Measurements from ENCODE around the gene MAPKAPK3.

The MAPKAPK3 gene

DNA sequence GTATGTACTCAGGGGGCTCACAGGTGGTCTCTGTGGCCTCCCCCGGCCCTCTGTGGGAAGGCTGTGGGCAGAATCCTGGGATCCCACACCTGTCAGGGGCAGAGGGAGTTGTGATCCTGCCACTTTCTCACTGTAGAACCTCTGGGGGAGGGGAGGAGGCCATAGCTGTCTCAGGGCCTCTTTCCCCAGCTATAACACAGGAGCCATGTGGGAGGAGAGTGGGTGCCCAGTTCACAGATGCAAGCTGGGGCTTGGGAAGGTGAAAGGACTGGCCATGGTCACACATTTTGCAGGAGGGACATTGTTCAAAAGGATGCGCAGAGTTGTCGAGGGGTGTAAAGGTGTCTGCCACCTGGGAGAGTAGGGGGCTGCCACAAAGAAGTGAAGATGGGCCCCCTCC lies 11.7 kb downstream of the MAPKAPK3 start:
- no peak for DNase-seq

DNA sequence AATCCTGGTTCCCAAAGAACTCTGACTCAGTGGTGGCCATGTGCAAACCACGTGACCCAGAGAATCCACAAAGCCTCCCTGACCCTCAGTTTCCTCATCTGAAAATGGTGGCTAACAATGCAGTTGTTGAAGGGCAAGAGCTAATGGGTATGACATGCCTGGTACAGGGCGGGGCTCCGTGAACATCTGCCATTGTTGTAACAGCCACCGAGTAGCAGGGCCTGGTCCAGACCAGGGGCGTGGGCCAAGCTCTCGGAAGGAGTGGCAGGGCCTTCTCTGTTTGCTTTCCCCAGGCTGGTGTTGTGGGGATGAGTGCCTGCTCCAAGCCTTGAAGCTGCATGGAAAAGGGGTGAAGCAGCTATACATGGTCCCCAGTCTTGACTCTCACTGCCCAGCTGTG lies 13.4 kb downstream of the MAPKAPK3 start:
- DNase-seq = no peak

DNA sequence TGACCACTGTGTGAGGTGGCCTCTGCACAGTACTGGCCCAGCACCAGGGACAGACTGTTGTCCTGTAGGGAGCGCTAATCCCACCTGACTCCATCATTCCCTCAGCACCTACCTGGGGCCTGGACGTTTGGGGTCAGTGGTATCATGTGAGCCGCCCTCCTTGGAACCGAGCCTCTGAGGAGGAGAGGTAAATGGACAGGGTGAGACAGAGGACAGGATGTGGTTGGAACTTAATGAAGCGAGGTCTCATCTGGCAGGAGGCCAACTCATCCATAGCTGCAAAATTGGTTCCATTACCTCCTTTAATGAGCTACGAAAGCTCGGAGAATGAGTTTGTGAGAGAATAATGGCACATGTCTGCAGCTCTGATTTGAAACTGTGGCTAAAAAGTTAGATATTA lies 13.9 kb downstream of the MAPKAPK3 start:
- DNase-seq = no peak

DNA sequence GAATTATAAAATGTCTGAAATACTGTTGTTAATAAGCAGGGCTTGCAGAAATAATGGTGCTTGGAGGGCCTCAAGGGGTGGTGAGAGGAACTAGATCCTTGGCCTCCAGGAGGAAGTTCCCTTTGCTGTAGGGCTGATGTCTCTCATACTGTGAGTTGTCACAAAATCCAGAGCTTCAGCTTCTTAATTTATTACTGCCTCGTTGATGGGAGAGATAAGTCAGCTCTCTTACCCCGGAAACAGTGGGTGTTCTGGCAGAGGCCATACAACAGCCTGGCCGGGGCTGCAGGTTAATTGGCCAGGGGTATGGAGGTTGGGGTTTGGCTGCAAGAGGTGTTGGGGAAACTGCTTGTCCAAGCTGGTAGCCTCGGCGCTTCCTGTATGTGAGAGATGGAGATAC lies 15.5 kb downstream of the MAPKAPK3 start:
- DNase-seq = no peak

DNA sequence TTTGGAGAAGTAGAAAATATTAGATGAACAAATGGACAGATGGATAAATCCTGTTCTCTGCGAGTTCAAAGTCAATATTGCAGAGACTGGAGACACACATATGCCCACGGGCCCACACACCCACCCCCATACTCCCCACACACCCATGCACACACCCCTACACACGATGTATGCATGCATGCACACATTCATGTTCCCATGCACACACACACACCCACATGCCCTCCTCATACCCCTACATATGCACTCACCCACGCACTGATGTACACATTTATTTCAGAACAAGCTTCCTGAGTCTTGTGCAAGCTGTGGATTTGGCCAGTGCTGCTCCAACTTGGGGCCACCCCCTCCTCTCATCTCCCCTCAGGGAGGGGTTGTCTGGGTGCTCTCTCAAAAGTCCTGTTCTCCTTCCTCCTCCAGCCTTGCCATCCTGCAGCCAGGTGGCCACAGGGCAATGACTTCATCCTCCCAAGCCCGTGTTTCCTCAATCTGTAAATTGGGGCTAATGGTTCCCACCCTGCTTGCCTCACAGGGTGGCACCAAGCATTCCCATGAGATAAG lies 16.4 kb downstream of the MAPKAPK3 start:
- no peak for DNase-seq

DNA sequence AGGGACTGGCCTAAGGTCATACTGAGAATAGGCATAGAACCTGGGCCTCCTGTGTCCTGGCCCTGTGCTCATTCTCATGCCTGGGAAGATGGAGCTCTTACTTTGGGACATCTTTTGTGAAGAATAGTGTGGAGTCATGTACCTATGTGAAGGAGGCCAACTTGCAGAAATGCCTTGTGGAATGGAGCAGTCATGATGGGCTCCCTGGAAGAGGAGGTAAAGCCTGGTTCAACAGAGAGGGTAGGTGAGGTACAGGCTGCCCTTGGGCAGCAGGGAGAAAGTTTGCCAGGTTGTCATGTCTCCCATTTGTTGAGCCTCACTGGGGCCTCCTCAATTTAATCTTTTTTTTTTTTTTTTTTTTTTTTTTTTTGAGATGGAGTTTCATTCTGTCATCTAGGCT lies 18.1 kb downstream of the MAPKAPK3 start:
- DNase-seq = no peak

DNA sequence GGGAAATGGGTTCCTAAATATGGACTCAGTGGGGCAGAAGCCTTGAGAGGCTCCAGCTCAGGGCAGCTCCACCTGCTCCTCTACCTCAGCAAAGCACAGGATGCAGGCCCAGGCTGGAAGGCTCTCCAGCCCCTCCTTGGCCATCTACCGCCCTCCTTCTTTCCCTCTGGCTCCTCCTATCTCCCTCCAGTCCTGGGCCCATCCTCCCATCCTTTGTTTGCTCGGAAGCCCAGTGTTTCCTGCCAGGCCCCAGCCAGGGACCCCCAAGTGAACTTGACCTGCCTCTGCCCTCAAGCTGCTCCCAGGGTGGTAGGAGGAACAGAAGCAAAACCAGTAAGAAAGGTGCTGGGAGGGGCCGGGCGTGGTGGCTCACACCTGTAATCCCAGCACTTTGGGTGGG lies 20.1 kb downstream of the MAPKAPK3 start:
- no peak for DNase-seq

DNA sequence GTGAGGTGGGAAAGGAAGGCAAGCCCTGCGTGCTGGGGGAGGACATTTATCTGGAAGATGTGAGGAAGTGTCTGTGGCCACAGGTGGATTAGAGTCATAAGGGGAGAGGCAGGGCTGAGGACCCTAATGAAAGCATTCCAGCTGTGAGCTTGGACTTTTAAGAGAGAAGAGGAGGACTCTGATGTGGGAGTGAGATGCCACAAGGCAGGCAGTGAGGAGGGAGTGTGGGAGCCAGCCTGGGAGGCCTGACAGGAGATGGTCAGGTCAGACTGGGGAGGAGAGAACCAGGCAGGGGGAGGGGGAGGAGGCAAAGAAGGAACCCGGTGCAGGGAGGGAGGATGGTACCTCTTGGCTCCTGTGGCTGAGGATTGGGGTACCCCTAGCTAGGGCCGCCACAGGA lies 21.0 kb downstream of the MAPKAPK3 start:
- DNase-seq = no peak

DNA sequence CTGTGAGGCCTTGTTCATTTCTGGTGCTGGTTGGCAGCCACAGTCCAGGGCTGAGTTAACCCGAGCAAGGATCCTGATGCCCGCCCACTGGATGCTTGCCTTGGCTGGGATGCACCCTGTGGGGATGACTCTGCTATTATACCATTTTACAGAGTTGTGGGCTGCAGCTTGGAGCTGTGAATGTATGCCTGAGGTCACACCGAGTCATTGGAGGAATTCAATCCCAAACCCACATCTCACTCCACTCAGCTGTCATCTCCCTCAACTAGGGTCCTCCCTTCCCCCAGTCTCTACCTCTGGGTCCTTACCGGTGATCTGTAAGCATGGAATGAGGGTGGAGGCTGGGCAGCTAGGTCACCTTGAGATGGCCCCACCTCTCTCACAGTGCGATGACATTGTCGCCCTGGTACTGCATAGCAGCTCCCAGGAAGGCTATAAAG lies 22.1 kb downstream of the MAPKAPK3 start:
- DNase-seq = no peak

DNA sequence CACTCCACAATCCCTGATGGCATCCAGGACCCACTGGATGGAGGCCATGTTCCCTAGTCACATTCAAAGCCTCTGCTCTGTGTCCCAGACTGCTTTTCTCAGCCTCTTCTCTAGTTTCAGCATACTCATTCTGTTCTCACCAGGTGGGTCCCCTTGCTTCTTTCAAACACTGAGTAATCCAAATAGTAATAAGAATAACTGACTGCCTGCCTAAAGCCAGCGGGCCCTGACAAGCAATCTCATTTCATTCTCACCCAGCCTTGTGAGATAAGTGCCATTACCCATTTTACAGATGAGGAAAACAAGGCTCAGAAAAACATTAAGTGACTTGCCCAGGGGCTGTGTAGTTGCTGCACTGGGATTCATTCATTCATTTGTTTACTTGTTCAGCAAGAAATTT lies 25.4 kb downstream of the MAPKAPK3 start:
- no peak for DNase-seq

DNA sequence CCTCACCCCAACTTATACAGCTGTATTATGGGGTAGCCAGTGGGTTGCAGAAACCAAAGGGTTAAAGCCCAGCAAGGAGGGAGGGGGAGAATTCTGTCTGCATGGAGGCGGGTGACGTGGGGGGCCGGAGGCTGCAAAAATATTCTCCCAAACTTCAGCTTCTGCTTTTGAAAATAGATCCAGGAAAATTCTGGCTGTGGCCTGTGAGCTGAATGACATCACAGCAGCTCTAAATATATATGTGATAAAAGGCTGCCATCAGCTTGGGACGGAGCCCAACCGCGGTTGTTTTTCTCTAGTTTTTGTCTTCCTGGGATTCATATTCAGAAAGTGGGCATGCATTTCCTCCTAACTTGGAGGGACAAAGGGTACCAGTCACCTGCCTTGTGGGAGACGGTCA lies 27.6 kb downstream of the MAPKAPK3 start:
- DNase-seq = no peak

DNA sequence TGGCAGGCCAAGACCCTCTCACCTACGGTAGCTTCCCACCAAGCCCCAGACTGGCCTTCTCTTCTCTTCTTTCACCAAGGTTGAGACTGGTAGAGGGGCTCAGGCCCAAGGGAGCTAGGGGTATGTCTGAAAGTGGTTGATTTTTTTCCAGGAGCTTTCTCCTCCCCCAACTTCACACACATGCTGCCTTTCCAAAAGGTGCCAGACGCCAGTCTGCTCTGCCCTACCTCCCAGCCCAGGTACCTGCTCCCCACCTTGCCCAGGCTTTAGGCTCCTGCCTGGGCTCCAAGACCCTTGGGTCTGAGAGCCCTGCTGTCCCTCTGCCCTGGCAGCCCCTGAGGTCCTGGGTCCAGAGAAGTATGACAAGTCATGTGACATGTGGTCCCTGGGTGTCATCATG lies 28.4 kb downstream of the MAPKAPK3 start:
- no peak for DNase-seq

DNA sequence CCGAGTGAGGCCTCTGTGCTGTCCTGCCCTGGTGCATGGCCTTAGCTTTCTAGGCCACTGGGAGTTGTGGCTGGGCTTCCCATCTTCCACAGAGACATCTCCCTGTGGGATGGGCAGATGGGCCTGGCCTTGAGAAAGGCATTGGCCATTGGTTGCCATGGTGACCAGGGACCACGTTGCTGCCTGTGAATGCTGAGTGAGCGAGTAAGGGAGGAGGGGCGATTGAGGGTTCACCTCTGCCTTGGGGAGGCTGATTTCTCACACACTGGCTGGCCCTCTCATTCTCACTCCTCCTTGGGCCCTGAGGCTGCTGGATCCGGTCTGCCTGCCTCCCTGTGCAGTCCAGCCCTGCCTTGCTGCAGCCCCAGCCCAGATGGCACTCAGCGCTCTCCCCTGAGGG lies 31.4 kb downstream of the MAPKAPK3 start:
- DNase-seq = no peak

DNA sequence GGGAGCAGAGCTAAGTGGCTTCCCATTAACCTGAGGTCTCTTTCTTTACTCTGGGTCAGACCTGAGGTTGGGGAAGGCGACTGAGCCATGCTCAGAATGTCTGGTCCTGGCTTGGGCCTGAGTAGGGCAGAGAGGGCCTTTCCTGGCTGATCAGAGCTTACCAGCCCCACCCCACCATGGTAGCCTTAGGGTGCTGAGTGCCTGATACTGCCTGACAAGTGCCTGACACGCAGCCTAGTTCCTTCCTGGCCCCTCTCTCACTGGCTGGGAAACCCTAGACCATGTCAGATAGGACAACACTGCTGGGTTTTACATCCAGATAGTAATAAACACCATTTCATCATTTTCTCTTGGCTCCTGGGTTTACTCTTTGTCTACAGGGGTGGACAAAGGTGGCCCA lies 32.0 kb downstream of the MAPKAPK3 start:
- no peak for DNase-seq

DNA sequence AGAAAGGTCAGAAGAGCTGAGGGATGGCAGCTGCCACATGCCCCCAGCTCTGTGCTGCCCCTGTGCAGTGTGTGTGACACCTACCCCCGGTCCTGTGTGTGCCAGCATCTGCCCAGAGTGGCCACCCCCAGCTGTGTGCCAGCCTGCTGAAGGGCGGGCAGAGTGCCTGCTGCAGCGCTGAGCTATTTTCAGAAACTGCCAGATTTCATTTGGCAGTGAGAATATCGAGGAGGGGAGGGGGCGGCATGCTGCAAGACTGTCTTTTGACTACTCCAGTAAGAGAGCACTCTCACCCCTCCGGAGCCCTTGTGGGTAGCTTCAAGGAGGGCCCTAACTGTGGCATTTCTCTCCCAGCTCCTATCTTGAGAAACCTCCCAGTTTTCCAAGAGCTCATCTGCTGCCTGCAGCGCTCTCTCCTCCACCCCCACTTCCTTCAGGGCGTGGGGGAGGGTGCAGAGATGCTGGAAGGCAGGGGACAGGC lies 32.5 kb downstream of the MAPKAPK3 start:
- DNase-seq = no peak

DNA sequence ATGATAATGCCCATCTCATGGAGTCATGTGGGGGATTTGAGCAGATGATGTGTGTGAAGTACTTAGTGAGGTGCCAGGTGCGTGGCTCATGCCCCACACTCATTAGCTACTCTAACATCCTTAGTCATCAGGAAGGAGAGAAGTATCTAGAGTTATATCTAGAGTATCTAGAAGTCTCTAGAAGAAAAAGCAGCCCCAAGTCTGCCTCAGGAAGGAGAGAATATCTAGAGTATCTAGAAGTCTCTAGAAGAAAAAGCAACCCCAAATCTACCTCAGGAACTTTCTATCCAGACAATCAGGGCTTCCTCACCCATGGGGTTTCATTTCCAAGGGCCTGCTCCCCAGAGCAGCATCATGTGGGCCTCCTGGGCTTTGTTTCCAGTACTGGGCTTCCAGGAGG lies 33.1 kb downstream of the MAPKAPK3 start:
- no peak for DNase-seq

DNA sequence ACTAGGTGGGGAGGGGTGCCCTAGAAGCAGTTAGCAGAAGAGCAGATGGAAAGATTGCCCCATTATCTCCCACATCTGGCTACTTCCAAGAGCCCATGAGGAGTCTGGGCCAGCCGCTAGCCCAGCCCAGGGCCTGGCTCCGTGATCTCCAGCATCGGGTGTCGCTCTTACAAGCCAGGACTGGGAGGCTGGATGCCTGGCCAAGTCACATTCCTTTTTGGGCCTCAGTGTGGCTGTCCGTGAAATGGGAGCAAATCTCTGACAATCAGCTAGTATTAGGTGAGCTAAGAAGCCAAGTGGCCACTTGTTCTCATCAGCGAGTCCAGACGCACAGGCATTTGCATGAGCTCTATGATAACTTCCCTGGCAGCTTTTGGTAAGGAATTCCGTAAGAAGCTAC lies 34.5 kb downstream of the MAPKAPK3 start:
- DNase-seq = no peak

DNA sequence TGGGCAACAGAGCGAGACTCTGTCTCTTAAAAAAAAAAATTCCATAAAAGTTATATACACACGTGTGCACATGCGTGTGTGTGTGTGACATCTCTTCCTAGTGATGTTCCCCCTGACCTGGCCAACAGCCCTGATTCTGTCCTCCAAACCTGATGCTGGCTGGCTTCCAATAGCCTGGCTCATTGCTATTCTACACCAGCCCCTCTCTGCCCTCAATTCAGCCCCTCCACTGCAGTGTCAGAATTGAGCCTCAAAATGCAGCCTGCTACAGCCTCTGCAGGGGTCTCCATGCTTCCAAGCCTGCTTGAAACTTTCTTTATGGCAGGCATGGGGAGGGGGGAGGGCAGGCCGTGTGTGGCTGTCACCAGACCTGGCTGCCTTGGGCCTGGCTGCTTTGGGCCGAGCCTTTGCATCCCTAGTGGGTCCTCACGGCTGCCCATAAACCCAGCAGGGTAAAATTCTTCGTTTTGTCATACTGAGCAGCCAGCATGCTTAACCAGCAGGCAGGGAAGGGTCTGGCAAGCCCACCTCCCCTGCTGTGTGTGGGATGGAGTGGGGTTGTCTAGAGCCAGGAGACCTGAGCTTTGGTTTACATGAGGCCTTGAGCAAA lies 35.1 kb downstream of the MAPKAPK3 start:
- DNase-seq = no peak

DNA sequence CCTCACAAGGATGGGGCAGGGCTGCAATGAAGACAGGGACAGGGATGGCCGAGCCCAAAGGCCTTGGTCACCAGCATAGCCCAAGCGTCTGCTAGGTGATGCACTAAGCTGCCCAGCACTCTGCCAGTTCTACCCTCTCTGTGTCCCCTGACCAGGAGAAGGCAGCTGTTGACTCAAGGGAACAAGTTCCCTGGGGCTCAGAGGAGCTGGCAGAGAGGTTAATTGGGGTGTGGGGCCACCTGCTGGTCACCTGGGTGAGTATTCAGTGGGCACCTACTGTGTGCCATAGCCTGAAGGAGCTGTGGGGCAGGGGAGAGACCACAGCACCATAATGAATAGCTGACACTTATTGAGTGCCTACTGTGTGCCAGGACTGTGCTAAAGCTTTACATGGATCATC lies 35.8 kb downstream of the MAPKAPK3 start:
- peak; percentile 34 for DNase-seq

DNA sequence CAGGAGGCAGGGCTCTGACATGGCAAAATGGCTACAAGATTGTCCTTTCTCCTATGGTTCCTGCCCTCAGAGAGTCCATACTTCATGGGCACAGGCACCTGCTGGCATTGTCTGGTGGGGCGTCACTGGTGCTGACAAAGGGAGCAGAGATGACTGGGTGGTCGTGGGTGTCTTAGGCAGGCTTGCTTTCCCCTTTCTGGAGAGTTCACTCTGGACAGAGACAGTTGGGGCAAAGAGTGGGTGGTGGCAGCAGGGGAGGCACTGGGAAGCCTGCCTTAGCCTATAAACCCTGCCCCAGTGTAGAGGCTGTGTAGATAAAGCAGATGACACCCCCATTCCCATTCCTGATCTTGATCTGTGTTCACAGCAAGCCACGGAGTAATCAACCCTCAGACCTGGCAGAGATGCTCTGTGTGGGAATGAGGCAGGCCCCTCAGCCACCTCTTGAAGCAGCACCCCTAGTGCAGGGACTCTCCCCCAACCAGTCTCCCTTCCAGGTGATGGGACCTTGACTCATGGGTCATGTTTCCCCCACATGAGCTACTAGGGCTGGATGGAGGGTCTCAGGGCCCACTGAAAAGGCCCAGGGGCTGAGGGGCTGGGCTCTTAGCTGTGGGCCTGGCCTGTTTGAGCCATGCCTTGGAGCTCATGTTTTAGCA lies 37.1 kb downstream of the MAPKAPK3 start:
- no peak for DNase-seq

DNA sequence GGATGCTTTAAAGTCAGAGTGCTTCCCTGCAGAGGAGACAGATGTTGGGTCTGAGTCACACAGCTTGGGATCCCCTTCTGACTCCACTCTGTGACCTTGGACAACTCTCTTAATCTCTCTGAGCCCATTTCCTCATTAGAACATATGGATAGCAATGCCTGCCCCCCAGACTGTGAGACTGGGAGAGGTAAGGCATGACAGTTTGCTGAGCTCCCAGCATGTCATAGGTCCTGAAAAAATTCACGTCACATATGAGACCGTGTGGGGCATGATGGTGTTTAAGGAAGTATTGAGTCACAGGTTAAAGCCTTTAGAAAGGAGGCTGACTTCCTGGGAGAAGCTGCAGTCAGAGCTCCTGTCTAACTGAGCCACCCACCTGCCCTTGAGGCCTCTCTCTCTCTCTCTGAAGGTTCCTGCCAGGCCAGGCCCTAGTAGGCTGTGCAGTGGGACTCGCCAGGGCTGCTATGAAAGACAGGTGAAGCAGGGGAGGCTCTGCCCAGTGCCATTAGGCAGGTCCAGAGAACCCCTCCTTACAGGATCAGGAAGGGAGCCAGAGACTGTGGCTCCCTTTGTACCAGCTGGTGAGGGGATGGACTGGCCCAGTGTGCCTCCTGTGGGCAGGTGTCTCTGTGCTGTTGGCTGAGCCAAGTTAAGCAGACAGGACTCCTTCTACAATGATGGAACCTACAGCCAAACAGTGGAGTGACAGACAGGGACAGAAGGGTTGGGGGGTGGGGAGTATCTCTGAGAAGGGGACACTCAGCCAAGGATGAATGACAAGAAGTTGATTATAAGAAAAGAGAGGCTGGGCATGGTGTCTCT lies 38.3 kb downstream of the MAPKAPK3 start:
- no peak for DNase-seq

DNA sequence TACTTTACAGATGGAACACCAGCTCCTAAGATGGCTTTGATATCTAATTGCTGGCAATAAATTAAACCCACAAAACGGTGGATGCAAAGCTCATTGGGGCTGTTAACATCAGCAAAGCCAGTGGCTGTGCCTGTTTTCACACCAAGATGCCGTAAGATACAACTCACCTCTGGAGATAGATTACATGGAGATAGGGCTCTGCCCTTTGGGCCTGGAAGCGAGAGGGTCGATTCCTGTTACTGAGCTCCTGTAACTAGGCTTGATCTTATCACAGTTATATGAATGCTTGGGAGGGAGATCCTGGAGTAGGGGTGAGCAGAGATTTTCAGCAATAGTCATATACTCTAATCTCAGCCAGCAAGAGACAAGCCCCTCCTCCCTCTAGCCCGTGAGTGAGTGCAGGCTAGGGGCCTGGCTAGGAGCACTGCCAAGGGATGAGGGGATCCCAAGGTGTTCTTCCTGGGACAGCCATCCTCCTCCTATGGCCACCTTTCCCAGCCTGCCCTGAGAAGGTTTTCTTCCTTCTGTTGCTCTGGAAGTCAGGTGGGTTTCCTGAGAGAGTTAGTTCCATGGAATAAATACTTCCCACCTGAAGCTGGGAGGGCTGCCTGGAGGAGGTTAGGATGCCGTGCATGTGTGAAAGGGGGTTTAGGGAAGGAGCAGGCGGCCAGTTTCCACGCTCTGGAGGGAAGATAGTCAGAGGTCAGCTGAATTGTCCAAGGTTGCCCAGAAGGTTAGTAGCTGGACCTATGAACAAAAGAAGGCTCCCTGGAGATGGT lies 39.7 kb downstream of the MAPKAPK3 start:
- DNase-seq = no peak

DNA sequence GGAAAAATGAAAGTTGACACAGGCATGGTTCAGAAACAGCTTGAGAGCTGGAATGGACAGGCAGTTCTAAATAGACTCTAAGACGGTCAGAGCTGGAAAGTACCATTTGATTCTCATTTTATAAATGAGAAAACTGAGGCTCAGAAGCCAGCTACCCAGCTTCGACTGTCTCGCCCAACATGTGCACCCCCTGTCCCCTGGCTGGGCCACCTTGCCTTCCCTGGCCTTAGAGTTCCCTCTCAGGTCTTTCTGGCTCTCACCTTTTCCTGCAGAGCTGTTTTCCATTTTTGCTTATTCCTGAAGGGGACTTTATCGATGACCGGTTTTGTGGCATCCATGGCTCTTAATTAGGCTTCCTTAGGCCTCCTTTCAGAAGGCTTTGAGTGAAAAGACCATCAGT lies 40.5 kb downstream of the MAPKAPK3 start:
- no peak for DNase-seq

Data from T-helper 9 cell (primary cell).